H9 (cell line): ENCODE data around the gene ASIC3. TPM values are rescaled to one million over a fixed set of nuclear protein-coding genes. Genes with fewer than 3 reads are reported as not detected.

Source experiments
- DNase-seq: peaks from one replicate; pipeline ENCODE4 v3.0.0-alpha.2; 2017
- H2AFZ ChIP-seq: one replicate; pipeline ENCODE4 v1.6.1; 2013; ENCODE audit warnings: mild to moderate bottlenecking, low read length, control low read depth, moderate library complexity
- H2AK5ac ChIP-seq: 2 replicates; pipeline ENCODE4 v1.6.1; 2013; ENCODE audit warnings: low read length, control low read depth, mixed read lengths; ENCODE audit not compliant: insufficient read length
- H2BK120ac ChIP-seq: one replicate; pipeline ENCODE4 v1.6.1; 2013; ENCODE audit warnings: low read depth, mild to moderate bottlenecking, low read length, control low read depth, inconsistent platforms; ENCODE audit not compliant: poor library complexity, severe bottlenecking
- H2BK12ac ChIP-seq: 2 replicates; pipeline ENCODE4 v1.6.1; 2013; ENCODE audit warnings: low read length, control low read depth, mixed read lengths, low read depth; ENCODE audit not compliant: insufficient read length
- H2BK15ac ChIP-seq: 2 replicates; pipeline ENCODE4 v1.6.1; 2013; ENCODE audit warnings: low read depth, low read length, control low read depth
- H2BK20ac ChIP-seq: one replicate; pipeline ENCODE4 v1.6.1; 2013; ENCODE audit warnings: low read depth, mild to moderate bottlenecking, low read length, control low read depth, inconsistent platforms; ENCODE audit not compliant: poor library complexity, severe bottlenecking
- H2BK5ac ChIP-seq: 2 replicates; pipeline ENCODE4 v1.6.1; 2013; ENCODE audit warnings: low read length, control low read depth, mixed read lengths; ENCODE audit not compliant: insufficient read length
- H3K14ac ChIP-seq: 2 replicates; pipeline ENCODE4 v1.6.1; 2013; ENCODE audit warnings: low read length, control low read depth; ENCODE audit not compliant: insufficient read depth
- H3K18ac ChIP-seq: 2 replicates; pipeline ENCODE4 v1.6.1; 2013; ENCODE audit warnings: low read depth, mild to moderate bottlenecking, mixed read lengths, low read length, control low read depth; ENCODE audit not compliant: insufficient read length
- H3K23ac ChIP-seq: 2 replicates; pipeline ENCODE4 v1.6.1; 2013; ENCODE audit warnings: low read length, control low read depth, mixed read lengths, low read depth; ENCODE audit not compliant: insufficient read length
- H3K23me2 ChIP-seq: 2 replicates; pipeline ENCODE4 v1.6.1; 2013; ENCODE audit warnings: low read depth, mild to moderate bottlenecking, mixed read lengths, low read length, control low read depth; ENCODE audit not compliant: insufficient read length, poor library complexity, severe bottlenecking
- H3K27ac ChIP-seq: 2 replicates; pipeline ENCODE4 v1.5.1; 2013; ENCODE audit warnings: low read length, control low read depth, mixed read lengths, low read depth; ENCODE audit not compliant: insufficient read length
- H3K27me3 ChIP-seq: 2 replicates; pipeline ENCODE4 v1.6.1; 2013; ENCODE audit warnings: low read length, control low read depth, inconsistent platforms; ENCODE audit not compliant: insufficient read depth
- H3K4ac ChIP-seq: 2 replicates; pipeline ENCODE4 v1.6.1; 2013; ENCODE audit warnings: low read depth, mild to moderate bottlenecking, control low read depth, inconsistent platforms, low read length, moderate library complexity
- H3K4me1 ChIP-seq: 2 replicates; pipeline ENCODE4 v1.6.1; 2013; ENCODE audit warnings: low read length, control low read depth, inconsistent platforms; ENCODE audit not compliant: insufficient read depth
- H3K4me2 ChIP-seq: 2 replicates; pipeline ENCODE4 v1.6.1; 2013; ENCODE audit warnings: low read length, control low read depth, mixed read lengths; ENCODE audit not compliant: insufficient read length, insufficient read depth
- H3K56ac ChIP-seq: 2 replicates; pipeline ENCODE4 v1.6.1; 2013; ENCODE audit warnings: low read depth, mild to moderate bottlenecking, mixed read lengths, low read length, control low read depth; ENCODE audit not compliant: insufficient read length
- H3K79me1 ChIP-seq: 2 replicates; pipeline ENCODE4 v1.6.1; 2013; ENCODE audit warnings: low read depth, mild to moderate bottlenecking, moderate library complexity, low read length, control low read depth, inconsistent platforms; ENCODE audit not compliant: insufficient read depth, poor library complexity, severe bottlenecking
- H3K79me2 ChIP-seq: 2 replicates; pipeline ENCODE4 v1.6.1; 2013; ENCODE audit warnings: low read length, control low read depth, inconsistent platforms; ENCODE audit not compliant: insufficient read depth
- H3K9ac ChIP-seq: 2 replicates; pipeline ENCODE4 v1.6.1; 2013; ENCODE audit warnings: low read length, control low read depth, mixed read lengths; ENCODE audit not compliant: insufficient read length; ENCODE audit errors: extremely low read depth
- H3K9me3 ChIP-seq: one replicate; pipeline ENCODE4 v1.6.1; 2013; ENCODE audit warnings: low read depth, low read length, inconsistent platforms; ENCODE audit not compliant: control insufficient read depth
- H3T11ph ChIP-seq: one replicate; pipeline ENCODE4 v1.6.1; 2013; ENCODE audit warnings: mild to moderate bottlenecking, low read length, control low read depth, inconsistent platforms
- H4K20me1 ChIP-seq: one replicate; pipeline ENCODE4 v1.6.1; 2013; ENCODE audit not compliant: control insufficient read depth, insufficient read length, insufficient read depth
- H4K5ac ChIP-seq: 2 replicates; pipeline ENCODE4 v1.6.1; 2013; ENCODE audit warnings: low read depth, mild to moderate bottlenecking, mixed read lengths, low read length, control low read depth; ENCODE audit not compliant: insufficient read length
- H4K8ac ChIP-seq: replicated peaks from 2 replicates; pipeline ENCODE4 v1.6.1; 2013; ENCODE audit warnings: low read length, control low read depth, mixed read lengths, low read depth; ENCODE audit not compliant: insufficient read length
- H4K91ac ChIP-seq: 2 replicates; pipeline ENCODE4 v1.6.1; 2013; ENCODE audit warnings: low read depth, mild to moderate bottlenecking, moderate library complexity, mixed read lengths, low read length, control low read depth; ENCODE audit not compliant: insufficient read length
- H3K27ac Mint-ChIP-seq, 3 experiments: 2 replicates in 2 of 3; 3 replicates in 1 of 3; pipeline ENCODE4 v1.8.0; 2020 to 2021; ENCODE audit warnings: mixed read lengths in 3 of 3, mild to moderate bottlenecking in 1 of 3, moderate library complexity in 1 of 3
- H3K27me3 Mint-ChIP-seq: 2 replicates; pipeline ENCODE4 v1.8.0; 2021; ENCODE audit warnings: low read depth, mild to moderate bottlenecking, moderate library complexity, mixed read lengths
- H3K36me3 Mint-ChIP-seq, 3 experiments: 2 replicates in 2 of 3; 3 replicates in 1 of 3; pipeline ENCODE4 v1.8.0; 2020 to 2021; ENCODE audit warnings: low read depth in 3 of 3, mixed read lengths in 3 of 3; ENCODE audit not compliant: insufficient read depth in 1 of 3
- H3K4me1 Mint-ChIP-seq, 2 experiments: 2 replicates each; pipeline ENCODE4 v1.8.0; 2020; ENCODE audit warnings: mixed read lengths in 2 of 2
- H3K4me3 Mint-ChIP-seq, 2 experiments: 2 replicates in 1 of 2; 3 replicates in 1 of 2; pipeline ENCODE4 v1.8.0; 2020 to 2021; ENCODE audit warnings: mild to moderate bottlenecking in 2 of 2, mixed read lengths in 2 of 2, moderate library complexity in 1 of 2
- H3K9me3 Mint-ChIP-seq, 2 experiments: 2 replicates in 1 of 2; 3 replicates in 1 of 2; pipeline ENCODE4 v1.8.0; 2020; ENCODE audit warnings: mild to moderate bottlenecking in 2 of 2, mixed read lengths in 2 of 2, moderate library complexity in 1 of 2
- CTCF ChIP-seq: fragments of 200-600 bp; sonication (generic); conservative IDR thresholded peaks from 3 replicates; pipeline ENCODE4 v1.8.0; 2021; ENCODE audit warnings: antibody characterized with exemption, mild to moderate bottlenecking
- WGBS: extraction: QIAGEN DNeasy Blood & Tissue Kit; methylation state at CpG from one replicate; pipeline ENCODE4 v1.1.7; 2013; ENCODE audit warnings: missing lambda C conversion rate, low lambda C conversion rate, mixed read lengths; ENCODE audit not compliant: insufficient read length; ENCODE audit errors: extremely low coverage; 5-methylcytosine and 5-hydroxymethylcytosine counted together
- total RNA-seq: library from RNA; stranded (reverse); gene quantifications from 2 replicates; pipeline ENCODE4 v1.2.1, GENCODE V29; 2021

The ASIC3 gene
- total RNA-seq, 1 experiment from 2014 or later = 1.7 TPM

- no peaks in the 10 kb centered on the region for H3K79me2 ChIP-seq
- H3K27ac ChIP-seq = no peak overlapping the region
- H3K9me3 ChIP-seq = no peaks in the 10 kb centered on the region
- no peak for DNase-seq
- no peak overlapping the region for H3K27ac Mint-ChIP-seq
- no peak overlapping the region for H4K91ac ChIP-seq
- no peak overlapping the region for H2AFZ ChIP-seq
- H3K23me2 ChIP-seq = peaks cover 4% of the 10 kb centered on the region
- H3K4me2 ChIP-seq = no peak overlapping the region
- H4K5ac ChIP-seq = no peak overlapping the region
- H2BK12ac ChIP-seq = no peak overlapping the region
- no peaks in the 10 kb centered on the region for H3K27me3 ChIP-seq
- no peak overlapping the region for H3K56ac ChIP-seq
- H2BK20ac ChIP-seq = no peak overlapping the region
- TF ChIP-seq CTCF = no peak
- peaks cover 1% of the 10 kb centered on the region for H3K27me3 Mint-ChIP-seq
- H3K4me1 Mint-ChIP-seq = peaks cover 0 to 14% of the 10 kb centered on the region in 2 experiments
- no peak overlapping the region for H2AK5ac ChIP-seq
- H3K79me1 ChIP-seq = no peaks in the 10 kb centered on the region
- no peak overlapping the region for H3K18ac ChIP-seq
- H2BK5ac ChIP-seq = no peak overlapping the region
- no peak overlapping the region for H3K4me3 Mint-ChIP-seq
- H3K9me3 Mint-ChIP-seq = no peaks in the 10 kb centered on the region
- no CpG with 5 or more reads among the region's 12 CpGs for WGBS
- H3K4ac ChIP-seq = no peak overlapping the region
- no peak overlapping the region for H2BK15ac ChIP-seq
- no peak overlapping the region for H3T11ph ChIP-seq
- no peak overlapping the region for H2BK120ac ChIP-seq
- no peaks in the 10 kb centered on the region for H3K4me1 ChIP-seq
- H3K23ac ChIP-seq = no peak overlapping the region
- H4K8ac ChIP-seq = no peak overlapping the region
- H3K9ac ChIP-seq = no peak overlapping the region
- peaks cover 0 to 3% (median 0%) of the 10 kb centered on the region in 3 experiments; a peak in 1 of 7 replicates for H3K36me3 Mint-ChIP-seq
- H3K14ac ChIP-seq = no peak overlapping the region; the same call in 1 of the 2 replicates
- no peaks in the 10 kb centered on the region for H4K20me1 ChIP-seq
Measured at GRCh38 chr7:151003572-151003971, 44.8 kb upstream of the ASIC3 start.
